ENCODE measurements around the gene ENDOV. TPM values are rescaled to one million over a fixed set of nuclear protein-coding genes. Genes with fewer than 3 reads are reported as not detected.

Gene ENDOV
- total and polyA plus RNA-seq, 2 donors (not counting 3 experiments of a cell fraction or from before 2014, with no cell fraction given): 20.4 to 25.9 TPM

- Histone ChIP-seq H3K4me3 (replicated peaks in 1 of 3; ENCODE audit: insufficient read depth in 1 of 3, low read depth in 1 of 3, low read length in 3 of 3) (no peak overlapping the region), H3K9me1 (replicated peaks; ENCODE audit: control insufficient read depth, extremely low read depth, insufficient read depth, low read length) (no peaks in the 10 kb centered on the region), H3K9ac (replicated peaks; ENCODE audit: extremely low read depth, insufficient read depth, low read length) (no peak overlapping the region), H3K79me2 (ENCODE audit: control insufficient read depth, insufficient read depth, low read length) (no peaks in the 10 kb centered on the region), H3K27ac (ENCODE audit: insufficient read depth, low read depth, low read length) (no peak overlapping the region), H3K4me1 (ENCODE audit: control insufficient read depth, extremely low read depth, insufficient read depth, low read length) (no peaks in the 10 kb centered on the region), H3K27me3 (ENCODE audit: control insufficient read depth in 2 of 2, insufficient read depth in 2 of 2, low read length in 2 of 2) (no peaks in the 10 kb centered on the region), H3K36me3 (ENCODE audit: control insufficient read depth in 2 of 2, extremely low read depth in 1 of 2, insufficient read depth in 2 of 2, low read length in 2 of 2) (peaks cover 5 to 13% of the 10 kb centered on the region in 2 experiments), H3K9me3 (replicated peaks; ENCODE audit: control insufficient read depth, insufficient read depth, low read length) (no peaks in the 10 kb centered on the region), H4K20me1 (replicated peaks; ENCODE audit: control insufficient read depth, extremely low read depth, insufficient read depth, low read length) (no peaks in the 10 kb centered on the region), H2AFZ (ENCODE audit: low read depth, low read length) (no peak overlapping the region), H3K4me2 (ENCODE audit: insufficient read depth, low read length) (no peak overlapping the region)
- DNase-seq (ENCODE audit: low read depth, low spot score): no peak
- dilution Hi-C loops (cut with MboI; ENCODE audit: extremely low pct_ligation_motif_present, low sequenced_read_pairs) (no loop called here), intact Hi-C loops (cut with micrococcal nuclease) (no loop called here)
- FAIRE-seq: no peak
- no TSS peak for BruUV-seq (replicated peaks)
- ChIA-PET CTCF (no interaction called here), POLR2A (interaction anchor here (0.6 kb wide), 1 partner anchor 249 kb away, joined by 4 read pairs; no protein-coding TSS in a partner anchor)
- TF ChIP-seq POLR2AphosphoS5 (IDR thresholded peaks at IDR 0.05; ENCODE audit: insufficient read depth, low read depth, low read length) (no peak), GATA2 (IDR thresholded peaks at IDR 0.05; ENCODE audit: insufficient read depth, insufficient read length, low read depth, low read length) (no peak), FOS (IDR thresholded peaks at IDR 0.05; ENCODE audit: borderline replicate concordance, insufficient read depth, low read length) (no peak), POLR2A (IDR thresholded peaks at IDR 0.05; ENCODE audit: low read depth, low read length) (no peak)
These were observed 19.4 kb upstream of the ENDOV start for GRCh38 chr17:80395402-80396151.

GRCh38 chr17:80396157-80397033 lies 18.6 kb upstream of the ENDOV start:
- intact Hi-C loops (cut with micrococcal nuclease): no loop called here
- no peaks in the 10 kb centered on the region for H3K4me1 ChIP-seq (ENCODE audit: control insufficient read depth, extremely low read depth, insufficient read depth, low read length)
- no peak for DNase-seq (ENCODE audit: low read depth, low spot score)
- H3K79me2 ChIP-seq (ENCODE audit: control insufficient read depth, insufficient read depth, low read length): no peaks in the 10 kb centered on the region
- no peak for FAIRE-seq
- H4K20me1 ChIP-seq (replicated peaks; ENCODE audit: control insufficient read depth, extremely low read depth, insufficient read depth, low read length): no peaks in the 10 kb centered on the region
- ChIA-PET POLR2A (no interaction called here), CTCF (no interaction called here)
- dilution Hi-C loops (cut with MboI; ENCODE audit: extremely low pct_ligation_motif_present, low sequenced_read_pairs): no loop called here
- H3K9me1 ChIP-seq (replicated peaks; ENCODE audit: control insufficient read depth, extremely low read depth, insufficient read depth, low read length): no peaks in the 10 kb centered on the region
- H3K36me3 ChIP-seq (ENCODE audit: control insufficient read depth in 2 of 2, extremely low read depth in 1 of 2, insufficient read depth in 2 of 2, low read length in 2 of 2): peaks cover 5 to 10% of the 10 kb centered on the region in 2 experiments
- no peak for TF ChIP-seq GATA2 (IDR thresholded peaks at IDR 0.05; ENCODE audit: insufficient read depth, insufficient read length, low read depth, low read length)
- TF ChIP-seq POLR2AphosphoS5 (IDR thresholded peaks at IDR 0.05; ENCODE audit: insufficient read depth, low read depth, low read length): peak; percentile 13
- H3K9me3 ChIP-seq (replicated peaks; ENCODE audit: control insufficient read depth, insufficient read depth, low read length): no peaks in the 10 kb centered on the region
- no peak overlapping the region for H3K4me2 ChIP-seq (ENCODE audit: insufficient read depth, low read length)
- H2AFZ ChIP-seq (ENCODE audit: low read depth, low read length): no peak overlapping the region
- H3K9ac ChIP-seq (replicated peaks; ENCODE audit: extremely low read depth, insufficient read depth, low read length): no peak overlapping the region
- H3K27me3 ChIP-seq (ENCODE audit: control insufficient read depth in 2 of 2, insufficient read depth in 2 of 2, low read length in 2 of 2): no peaks in the 10 kb centered on the region
- H3K4me3 ChIP-seq (replicated peaks in 1 of 3; ENCODE audit: insufficient read depth in 1 of 3, low read depth in 1 of 3, low read length in 3 of 3): no peak overlapping the region
- no TSS peak for BruUV-seq (replicated peaks)
- H3K27ac ChIP-seq (ENCODE audit: insufficient read depth, low read depth, low read length): no peak overlapping the region

Measured in endothelial cell of umbilical vein (primary cell).